ENCODE data around the gene PDIA2.

The PDIA2 gene

GRCh38 chr16:296806-297510, 14.0 kb downstream of the PDIA2 start:
- DNase-seq (ENCODE audit: low read depth in 3 of 3), result no peak

GRCh38 chr16:297832-298231, 14.9 kb downstream of the PDIA2 start:
- DNase-seq (ENCODE audit: low read depth in 3 of 3), result no peak

GRCh38 chr16:301235-301634, 18.3 kb downstream of the PDIA2 start:
- DNase-seq (ENCODE audit: low read depth in 3 of 3), result no peak

GRCh38 chr16:301950-302349, 19.0 kb downstream of the PDIA2 start:
- DNase-seq (ENCODE audit: low read depth in 3 of 3), result no peak

GRCh38 chr16:303760-304505, 21.0 kb downstream of the PDIA2 start:
- DNase-seq (ENCODE audit: low read depth in 3 of 3), result no peak

GRCh38 chr16:305916-306626, 23.1 kb downstream of the PDIA2 start:
- DNase-seq (ENCODE audit: low read depth in 3 of 3), result no peak

GRCh38 chr16:306911-307370, 24.0 kb downstream of the PDIA2 start:
- DNase-seq (ENCODE audit: low read depth in 3 of 3), result no peak

GRCh38 chr16:307691-308312, 24.8 kb downstream of the PDIA2 start:
- no peak for DNase-seq (ENCODE audit: low read depth in 3 of 3)

GRCh38 chr16:309476-309875, 26.5 kb downstream of the PDIA2 start:
- no peak for DNase-seq (ENCODE audit: low read depth in 3 of 3)

- no peak for DNase-seq (ENCODE audit: low read depth in 3 of 3)
Observed at GRCh38 chr16:311725-312124, 28.8 kb downstream of the PDIA2 start.

GRCh38 chr16:314351-314750, 31.4 kb downstream of the PDIA2 start:
- DNase-seq (ENCODE audit: low read depth in 3 of 3), result no peak

- no peak for DNase-seq (ENCODE audit: low read depth in 3 of 3)
Observed at GRCh38 chr16:314795-315299, 31.9 kb downstream of the PDIA2 start.

GRCh38 chr16:316741-317464, 33.9 kb downstream of the PDIA2 start:
- DNase-seq (ENCODE audit: low read depth in 3 of 3), result no peak

GRCh38 chr16:317583-317982, 34.6 kb downstream of the PDIA2 start:
- DNase-seq (ENCODE audit: low read depth in 3 of 3), result no peak

GRCh38 chr16:318628-319027, 35.7 kb downstream of the PDIA2 start:
- no peak for DNase-seq (ENCODE audit: low read depth in 3 of 3)

GRCh38 chr16:320206-320605, 37.2 kb downstream of the PDIA2 start:
- no peak for DNase-seq (ENCODE audit: low read depth in 3 of 3)

GRCh38 chr16:321532-321931, 38.6 kb downstream of the PDIA2 start:
- no peak for DNase-seq (ENCODE audit: low read depth in 3 of 3)

GRCh38 chr16:322476-323143, 39.6 kb downstream of the PDIA2 start:
- no peak for DNase-seq (ENCODE audit: low read depth in 3 of 3)

- DNase-seq (ENCODE audit: low read depth in 3 of 3), result no peak
Observed at GRCh38 chr16:324201-324450, 41.2 kb downstream of the PDIA2 start.

GRCh38 chr16:324451-325334, 41.7 kb downstream of the PDIA2 start:
- peak in 1 of 3 donors; percentile 27 for DNase-seq (ENCODE audit: low read depth in 3 of 3)
